Ovary (tissue), 9 donors: ENCODE measurements around the gene TRIM41. TPM values are rescaled to one million over a fixed set of nuclear protein-coding genes. Genes with fewer than 3 reads are reported as not detected.

Experiments used
- DNase-seq, 5 donors: peaks; one replicate each; pipeline ENCODE4 v3.0.0-alpha.2; 2019 to 2020
- H3K27ac ChIP-seq, 2 donors: fragments of 200-600 bp; one replicate each; pipeline versions ENCODE4 v1.5.1 to v1.8.0; 2019 to 2022
- H3K27me3 ChIP-seq: fragments of 200-600 bp; one replicate; pipeline ENCODE4 v1.8.0; 2022
- H3K36me3 ChIP-seq: fragments of 200-600 bp; sonication (generic); one replicate; pipeline ENCODE4 v1.5.1; 2019
- H3K4me1 ChIP-seq: one replicate; pipeline ENCODE4 v1.8.1; 2013; ENCODE audit warnings: mild to moderate bottlenecking, moderate library complexity; ENCODE audit not compliant: insufficient read depth
- H3K4me3 ChIP-seq: fragments of 200-600 bp; sonication (generic); one replicate; pipeline ENCODE4 v1.5.1; 2017
- H3K9me3 ChIP-seq, 2 donors: fragments of 200-600 bp in 1 of 2; sonication (generic) in 1 of 2; one replicate each; pipeline versions ENCODE4 v1.5.1 to v1.8.1; 2013 to 2019; ENCODE audit warnings: mild to moderate bottlenecking in 1 of 2, moderate library complexity in 1 of 2
- EP300 ChIP-seq: sonication (generic); formaldehyde crosslinking; IDR thresholded peaks from one replicate; pipeline ENCODE4 v1.6.1; 2017; ENCODE audit warnings: antibody characterized with exemption
- POLR2A ChIP-seq: fragments of 450-650 bp; IDR thresholded peaks from one replicate; pipeline ENCODE4 v1.6.1; 2017; ENCODE audit warnings: antibody characterized with exemption, mild to moderate bottlenecking, moderate library complexity
- WGBS, 3 donors: extraction: QIAGEN DNeasy Blood & Tissue Kit in 1 of 3; methylation state at CpG; one replicate each; pipeline versions ENCODE4 v1.1.5 to v1.1.7; 2013 to 2017; 5-methylcytosine and 5-hydroxymethylcytosine counted together
- intact Hi-C, 4 donors: fragments of 100-400 bp; cut with DNase I; formaldehyde crosslinking; loops; one replicate each; pipeline versions ENCODE4 v1.11.0 to v1.15.1; 2022 to 2023
- polyA plus RNA-seq, 2 donors: library from polyadenylated mRNA; stranded (reverse); fragments of 200-250 nt in 1 of 2; fragments of 350-450 nt in 1 of 2; fragmentation: Illumina TruSeq in 1 of 2; extraction: RNeasy Lipid Tissue Mini Kit (QIAGEN cat#74804) in 1 of 2; gene quantifications; one replicate each; pipeline ENCODE4 v1.2.3, GENCODE V29; 2013 to 2014
- total RNA-seq, 7 donors: library from RNA; depleted of rRNA in 2 of 7; stranded (reverse); fragments of >200 nt in 2 of 7; fragmentation: NEBNext Ultra II Directional in 3 of 7; extraction: Animal tissue kit (Norgen Biotek cat#: 25700) in 3 of 7; gene quantifications; one replicate each; pipeline versions ENCODE4 v1.1.0 to v1.2.4, GENCODE V29; 2016 to 2023
- TF ChIP-seq, protein P1 (sequence below), 3 donors: fragments of 450-650 bp in 2 of 3; fragments of 200-600 bp in 1 of 3; IDR thresholded peaks; one replicate each; pipeline versions ENCODE4 v1.5.1 to v1.8.0; 2016 to 2022; ENCODE audit warnings: antibody characterized with exemption in 3 of 3, mild to moderate bottlenecking in 1 of 3
- donor health status: DM: no; HTN: no; CAD: no; lungs with moderate emphysema.
- donor health status: DM: no; HTN: no; CAD: no.
- donor health status: Bipolar disorder and iron deficiency.
- donor health status: DM: yes; HTN: yes; CAD: no.
- donor health status: DM: no; HTN: no; CAD: no.
- donor health status: DM: yes; HTN: yes; CAD: no.

The TRIM41 gene
- total and polyA plus RNA-seq, 9 donors: 8.2 to 22.7 (median 15.4) TPM

DNA sequence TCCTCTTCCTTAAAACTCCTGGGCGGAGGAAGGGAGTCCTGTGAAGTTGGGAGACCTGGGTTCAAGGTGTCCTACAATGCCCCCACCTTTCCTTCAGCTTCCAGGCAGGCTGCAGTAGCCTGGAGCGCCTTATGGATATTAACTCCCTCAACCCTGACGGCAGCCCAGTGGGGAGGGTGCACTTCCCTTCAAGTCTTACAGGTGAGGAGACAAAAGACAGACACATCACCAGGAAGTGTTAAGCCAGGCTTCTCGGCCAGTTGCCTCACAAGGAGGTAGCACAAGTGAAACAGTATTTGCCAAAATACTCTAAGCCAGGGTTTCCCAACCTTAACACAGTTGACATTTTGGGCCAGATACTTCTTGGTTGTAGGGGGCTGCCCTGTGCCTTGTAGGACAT lies 22.3 kb upstream of the TRIM41 start:
- Histone ChIP-seq H3K27ac (no peak overlapping the region), H3K9me3 (no peaks in the 10 kb centered on the region), H3K27me3 (no peaks in the 10 kb centered on the region), H3K36me3 (no peaks in the 10 kb centered on the region), H3K4me3 (no peak overlapping the region), H3K4me1 (peaks cover 9% of the 10 kb centered on the region)
- intact Hi-C loops: loop anchor here in 1 of 4 donors (10.0 kb wide), 1 partner anchor 376 kb away; no protein-coding TSS in a partner anchor
- DNase-seq: no peak
- TF ChIP-seq POLR2A: no peak
- TF ChIP-seq EP300: no peak
- TF ChIP-seq, protein P1, sequence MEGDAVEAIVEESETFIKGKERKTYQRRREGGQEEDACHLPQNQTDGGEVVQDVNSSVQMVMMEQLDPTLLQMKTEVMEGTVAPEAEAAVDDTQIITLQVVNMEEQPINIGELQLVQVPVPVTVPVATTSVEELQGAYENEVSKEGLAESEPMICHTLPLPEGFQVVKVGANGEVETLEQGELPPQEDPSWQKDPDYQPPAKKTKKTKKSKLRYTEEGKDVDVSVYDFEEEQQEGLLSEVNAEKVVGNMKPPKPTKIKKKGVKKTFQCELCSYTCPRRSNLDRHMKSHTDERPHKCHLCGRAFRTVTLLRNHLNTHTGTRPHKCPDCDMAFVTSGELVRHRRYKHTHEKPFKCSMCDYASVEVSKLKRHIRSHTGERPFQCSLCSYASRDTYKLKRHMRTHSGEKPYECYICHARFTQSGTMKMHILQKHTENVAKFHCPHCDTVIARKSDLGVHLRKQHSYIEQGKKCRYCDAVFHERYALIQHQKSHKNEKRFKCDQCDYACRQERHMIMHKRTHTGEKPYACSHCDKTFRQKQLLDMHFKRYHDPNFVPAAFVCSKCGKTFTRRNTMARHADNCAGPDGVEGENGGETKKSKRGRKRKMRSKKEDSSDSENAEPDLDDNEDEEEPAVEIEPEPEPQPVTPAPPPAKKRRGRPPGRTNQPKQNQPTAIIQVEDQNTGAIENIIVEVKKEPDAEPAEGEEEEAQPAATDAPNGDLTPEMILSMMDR (IDR thresholded peaks at IDR 0.05): no peak
- WGBS, 3 donors: 62 to 73% (median 66%) methylated on average over 4 of the region's 4 CpGs

GRCh38 chr5:181203093-181203711 lies 19.9 kb upstream of the TRIM41 start:
- Histone ChIP-seq H3K27me3 (no peaks in the 10 kb centered on the region), H3K4me3 (no peak overlapping the region), H3K4me1 (peaks cover 12% of the 10 kb centered on the region), H3K36me3 (no peaks in the 10 kb centered on the region), H3K27ac (no peak overlapping the region), H3K9me3 (no peaks in the 10 kb centered on the region)
- intact Hi-C loops: loop anchor here in 1 of 4 donors (10.0 kb wide), 1 partner anchor 378 kb away; no protein-coding TSS in a partner anchor
- WGBS, 3 donors: 56 to 63% (median 58%) methylated on average over 11 of the region's 11 CpGs
- TF ChIP-seq, protein P1 (IDR thresholded peaks at IDR 0.05): no peak
- TF ChIP-seq POLR2A (no peak), EP300 (no peak)
- no peak for DNase-seq

GRCh38 chr5:181203777-181204112 lies 19.3 kb upstream of the TRIM41 start:
- intact Hi-C loops: loop anchor here in 1 of 4 donors (10.0 kb wide), 1 partner anchor 379 kb away; no protein-coding TSS in a partner anchor
- H3K9me3 ChIP-seq: no peaks in the 10 kb centered on the region
- peaks cover 12% of the 10 kb centered on the region for H3K4me1 ChIP-seq
- WGBS, 3 donors: 6 to 7% (median 6%) methylated on average over 17 of the region's 17 CpGs
- no peaks in the 10 kb centered on the region for H3K36me3 ChIP-seq
- DNase-seq: no peak
- H3K4me3 ChIP-seq: peak overlapping the region; percentile 52
- no peaks in the 10 kb centered on the region for H3K27me3 ChIP-seq
- no peak overlapping the region for H3K27ac ChIP-seq
- TF ChIP-seq, protein P1 (IDR thresholded peaks at IDR 0.05): no peak
- TF ChIP-seq POLR2A: no peak
- no peak for TF ChIP-seq EP300

DNA sequence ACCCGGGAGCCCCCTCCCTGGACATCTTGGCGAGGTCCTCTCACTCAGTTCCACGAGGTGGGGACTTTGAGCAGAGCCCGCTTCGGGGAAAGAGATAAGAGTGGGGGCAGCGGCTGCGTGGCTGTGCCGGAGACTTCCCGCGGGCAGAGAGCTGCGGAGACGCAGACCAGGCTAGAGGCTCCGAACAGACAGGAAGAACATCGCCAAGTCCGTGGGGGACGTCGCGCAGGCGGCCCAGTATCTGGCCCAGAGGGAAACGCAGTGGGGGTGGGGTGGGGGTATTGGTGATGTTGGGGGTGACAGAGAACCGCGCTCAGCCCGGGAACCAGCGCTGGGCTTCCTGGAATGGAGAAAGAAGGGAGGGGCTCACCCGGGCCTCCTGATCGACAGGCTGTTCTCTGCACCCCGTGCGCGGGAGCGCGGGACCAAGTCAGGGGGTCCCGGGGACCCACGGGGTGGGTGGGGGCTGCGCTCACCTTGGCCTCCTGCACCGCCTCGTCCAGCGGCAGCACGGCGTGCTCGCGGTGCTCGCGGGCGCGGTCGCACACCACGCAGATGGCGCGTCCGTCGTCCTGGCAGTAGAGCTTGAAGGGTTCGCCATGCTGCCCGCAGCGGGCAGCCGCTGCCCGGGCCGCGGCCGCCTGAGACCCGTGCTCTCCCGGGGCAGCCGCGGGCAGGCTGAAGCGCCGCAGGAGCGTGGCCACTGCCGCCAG lies 18.8 kb upstream of the TRIM41 start:
- no peaks in the 10 kb centered on the region for H3K9me3 ChIP-seq
- peaks cover 12% of the 10 kb centered on the region for H3K4me1 ChIP-seq
- intact Hi-C loops: loop anchor here in 1 of 4 donors (10.0 kb wide), 1 partner anchor 379 kb away; no protein-coding TSS in a partner anchor
- H3K4me3 ChIP-seq: peak overlapping the region; percentile 52
- no peaks in the 10 kb centered on the region for H3K27me3 ChIP-seq
- TF ChIP-seq POLR2A (no peak), EP300 (no peak)
- TF ChIP-seq, protein P1 (IDR thresholded peaks at IDR 0.05): no peak
- no peaks in the 10 kb centered on the region for H3K36me3 ChIP-seq
- no peak overlapping the region for H3K27ac ChIP-seq
- 0 to 1% (median 1%) methylated on average over 29 to 67 of the region's 67 CpGs for WGBS, 3 donors
- peak in 1 of 5 donors; percentile 43 for DNase-seq
